HG03280 (cell line): Measurements from ENCODE around the gene SRSF10.
A peak's percentile ranks its signal among the peaks of the same experiment; 100 is the strongest.
"Not testable (repeated sequence)": the region's sequence is repeated elsewhere in the genome, so short reads cannot be mapped to it uniquely, and the experiment has no call there.

Experiments
- ATAC-seq: cut with Tn5 transposase; IDR thresholded peaks from one replicate; pipeline ENCODE4 v1.9.1; 2021; ENCODE audit warnings: mild to moderate bottlenecking, moderate library complexity; ENCODE audit not compliant: unreplicated experiment

The SRSF10 gene

DNA sequence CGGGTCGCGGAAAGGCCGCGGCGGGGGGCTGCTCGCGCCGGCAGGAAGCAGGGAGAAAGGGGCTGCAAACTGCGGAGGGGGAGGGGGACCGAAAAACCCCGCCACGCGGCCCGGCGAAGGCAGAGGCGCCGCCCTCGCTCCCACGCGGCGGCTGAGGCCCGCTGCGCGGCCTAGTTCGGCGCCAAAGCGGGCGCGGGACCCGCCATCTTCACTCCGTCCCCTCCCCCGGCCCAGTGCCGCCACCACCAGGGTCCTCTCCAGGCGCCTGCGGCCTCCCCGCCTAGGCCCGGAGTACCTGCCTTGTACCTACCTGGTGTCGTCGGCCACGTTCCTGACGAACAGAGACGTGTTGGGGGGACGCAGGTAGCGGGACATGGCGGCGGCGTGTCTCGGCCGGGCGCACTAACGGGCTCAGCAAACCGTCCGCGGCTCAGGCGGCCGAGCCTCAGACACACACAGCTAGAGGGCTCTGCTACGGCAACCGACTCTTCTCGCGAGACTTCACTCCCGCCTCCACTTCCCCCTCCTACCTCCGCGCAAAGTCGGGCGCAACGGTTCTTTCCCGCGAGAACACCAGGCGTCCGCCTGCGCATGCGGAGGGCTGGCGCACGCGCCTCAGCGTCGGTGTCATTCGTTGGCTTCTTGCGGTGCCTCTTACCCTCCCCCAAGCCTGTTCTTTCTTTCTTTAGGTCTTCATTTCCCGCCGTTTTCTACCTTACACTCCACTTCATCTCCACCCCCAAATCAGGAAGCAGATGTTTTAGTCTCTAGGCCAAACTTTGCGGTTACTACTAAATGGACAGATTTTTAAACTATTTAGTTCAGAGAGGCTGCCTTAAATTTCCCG lies at the start of gene SRSF10:
Gene SRSF10 (minus strand): TSS at position 447 of the 847 bp plus-strand sequence. CDS start 72 bp downstream, at position 375.
- peak; percentile 91 for ATAC-seq

DNA sequence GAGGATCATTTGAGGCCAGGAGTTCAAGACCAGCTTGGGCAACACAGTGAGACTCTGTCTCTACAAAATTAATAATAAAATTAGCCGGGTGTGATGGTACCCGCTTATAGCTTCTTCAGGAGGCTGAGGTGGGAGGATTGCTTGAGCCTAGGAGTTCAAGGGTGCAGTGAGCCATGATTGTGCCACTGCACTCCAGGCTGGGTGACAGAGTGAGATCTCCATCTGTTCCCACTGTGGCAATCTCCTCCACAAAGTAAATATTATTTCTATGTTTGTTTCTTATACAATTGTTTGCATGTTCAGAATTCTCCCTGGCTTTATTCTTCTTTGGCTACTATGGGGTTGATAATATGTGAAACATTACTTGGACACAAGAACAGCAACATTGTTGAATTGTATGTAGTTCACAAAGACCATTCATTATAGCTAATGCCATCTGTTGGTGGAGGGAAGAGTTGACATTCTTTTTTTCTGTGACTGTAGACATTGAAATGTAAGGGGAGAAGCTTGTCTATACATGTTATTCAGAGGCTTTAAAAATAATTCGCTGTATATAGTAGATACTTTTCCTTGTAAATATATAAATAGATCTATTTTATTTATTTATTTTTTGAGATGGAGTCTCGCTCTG lies 47.8 kb upstream of the SRSF10 start:
- ATAC-seq = no peak

DNA sequence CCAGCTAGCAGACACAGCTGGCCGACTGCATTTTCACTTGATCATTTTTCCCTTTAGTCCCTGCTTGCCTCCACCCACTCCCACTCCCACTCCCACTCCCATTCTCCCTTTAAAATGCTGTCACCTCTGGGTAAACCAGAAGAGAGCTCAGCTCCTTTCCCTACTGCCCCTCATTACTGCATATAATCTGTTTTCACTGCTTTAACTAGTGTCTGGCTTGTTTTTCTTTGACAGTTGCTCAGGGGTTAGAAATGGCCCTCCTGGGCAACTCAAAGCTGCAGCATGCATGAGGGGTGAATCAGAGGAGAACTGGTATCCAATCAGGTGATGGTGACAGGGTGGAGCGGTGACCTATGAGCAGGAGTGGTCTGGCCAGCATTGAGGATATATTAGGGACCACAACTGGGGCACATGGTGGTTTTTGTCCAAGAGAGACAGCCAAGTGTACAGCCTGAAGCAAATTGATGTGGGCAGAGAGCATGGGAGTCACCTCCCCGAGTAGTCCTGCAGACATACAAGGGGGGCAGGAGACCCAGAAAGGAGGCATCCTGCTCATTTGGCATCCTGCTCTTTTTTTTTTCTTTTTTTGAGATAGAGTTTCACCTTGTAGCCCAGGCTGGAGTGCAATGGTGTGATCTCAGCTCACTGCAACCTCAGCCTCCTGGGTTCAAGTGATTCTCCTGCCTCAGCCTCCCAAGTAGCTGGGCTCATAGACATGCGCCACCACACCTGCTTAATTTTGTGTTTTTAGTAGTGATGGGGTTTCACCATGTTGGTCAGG lies 42.6 kb upstream of the SRSF10 start:
- no peak for ATAC-seq

DNA sequence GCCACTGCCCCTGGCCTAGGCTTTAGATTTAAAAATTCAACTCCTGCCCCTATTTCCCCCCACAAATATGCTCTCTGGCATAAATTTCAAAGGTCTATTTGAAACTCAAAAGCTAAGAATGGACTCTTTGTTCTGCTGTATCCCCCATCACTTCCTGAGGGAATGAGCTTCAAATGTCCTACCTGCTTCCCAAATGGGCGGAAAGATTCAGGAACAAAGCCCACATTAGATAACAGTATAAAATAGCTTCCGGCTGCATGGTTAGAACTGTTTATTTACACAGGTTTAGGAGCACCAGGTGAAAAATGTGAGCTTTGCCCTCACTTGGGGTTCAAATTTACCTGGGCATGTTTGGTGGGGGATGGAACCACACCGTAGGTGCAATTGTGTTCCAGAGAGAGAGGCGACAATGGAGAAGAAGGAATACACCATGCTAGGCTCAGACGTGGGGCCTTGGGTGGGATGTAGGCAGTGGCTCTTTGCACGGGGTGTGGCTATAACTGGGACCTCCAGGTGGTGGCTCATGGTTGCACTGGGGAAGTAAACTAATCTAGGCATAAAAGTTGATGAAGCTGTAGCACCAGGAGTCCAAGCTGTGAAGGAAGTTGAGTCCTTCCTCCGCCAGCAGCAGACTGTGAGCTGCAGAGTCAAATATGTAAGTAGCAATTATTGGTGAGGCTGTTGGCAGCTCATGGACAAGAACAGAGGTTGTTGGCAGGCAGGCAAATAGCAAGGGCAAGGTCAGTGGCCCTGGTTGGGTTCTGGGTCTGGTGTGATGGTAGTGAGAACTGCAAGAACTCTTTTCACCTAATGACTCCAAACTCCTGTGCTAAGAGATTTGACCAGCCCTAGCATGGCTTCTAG lies 41.5 kb upstream of the SRSF10 start:
- no peak for ATAC-seq

DNA sequence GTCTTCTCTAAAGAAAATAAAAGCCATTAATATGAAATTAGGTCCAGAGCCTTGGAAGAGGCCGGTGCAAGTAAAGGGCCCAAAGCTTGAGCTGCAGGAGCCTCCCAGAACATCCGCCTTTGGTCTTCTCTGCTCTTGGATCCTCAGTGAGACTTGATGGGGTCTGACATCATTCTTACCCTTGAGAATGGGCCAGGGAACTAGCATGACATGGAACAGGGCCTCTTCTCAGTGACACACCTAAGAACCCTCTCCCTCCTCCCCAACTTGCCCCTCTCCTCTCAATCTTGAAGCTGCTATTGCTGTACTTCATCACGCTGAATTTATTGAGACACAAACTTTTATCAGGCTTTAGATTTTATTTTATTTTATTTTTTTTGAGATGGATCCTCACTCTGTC lies 40.3 kb upstream of the SRSF10 start:
- no peak for ATAC-seq

DNA sequence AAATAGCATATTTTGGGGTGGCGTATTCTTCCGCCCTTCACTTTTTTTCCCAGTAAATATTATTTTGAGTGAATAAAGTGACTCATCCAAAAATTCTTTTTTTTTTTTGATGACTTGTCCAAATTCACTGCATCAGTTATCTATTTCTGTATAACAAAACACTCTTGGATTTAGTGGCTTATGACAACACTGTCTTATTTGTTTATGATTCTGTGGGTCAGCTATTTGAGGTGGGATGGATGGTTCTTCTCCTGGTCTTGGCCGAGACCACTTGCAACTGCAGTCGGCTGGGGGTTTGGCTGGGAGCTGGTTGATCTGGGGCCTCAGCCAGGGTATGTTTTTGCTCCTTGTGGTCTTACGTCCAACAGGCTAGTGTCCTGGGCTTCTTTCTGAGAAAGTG lies 39.9 kb upstream of the SRSF10 start:
- ATAC-seq = no peak

DNA sequence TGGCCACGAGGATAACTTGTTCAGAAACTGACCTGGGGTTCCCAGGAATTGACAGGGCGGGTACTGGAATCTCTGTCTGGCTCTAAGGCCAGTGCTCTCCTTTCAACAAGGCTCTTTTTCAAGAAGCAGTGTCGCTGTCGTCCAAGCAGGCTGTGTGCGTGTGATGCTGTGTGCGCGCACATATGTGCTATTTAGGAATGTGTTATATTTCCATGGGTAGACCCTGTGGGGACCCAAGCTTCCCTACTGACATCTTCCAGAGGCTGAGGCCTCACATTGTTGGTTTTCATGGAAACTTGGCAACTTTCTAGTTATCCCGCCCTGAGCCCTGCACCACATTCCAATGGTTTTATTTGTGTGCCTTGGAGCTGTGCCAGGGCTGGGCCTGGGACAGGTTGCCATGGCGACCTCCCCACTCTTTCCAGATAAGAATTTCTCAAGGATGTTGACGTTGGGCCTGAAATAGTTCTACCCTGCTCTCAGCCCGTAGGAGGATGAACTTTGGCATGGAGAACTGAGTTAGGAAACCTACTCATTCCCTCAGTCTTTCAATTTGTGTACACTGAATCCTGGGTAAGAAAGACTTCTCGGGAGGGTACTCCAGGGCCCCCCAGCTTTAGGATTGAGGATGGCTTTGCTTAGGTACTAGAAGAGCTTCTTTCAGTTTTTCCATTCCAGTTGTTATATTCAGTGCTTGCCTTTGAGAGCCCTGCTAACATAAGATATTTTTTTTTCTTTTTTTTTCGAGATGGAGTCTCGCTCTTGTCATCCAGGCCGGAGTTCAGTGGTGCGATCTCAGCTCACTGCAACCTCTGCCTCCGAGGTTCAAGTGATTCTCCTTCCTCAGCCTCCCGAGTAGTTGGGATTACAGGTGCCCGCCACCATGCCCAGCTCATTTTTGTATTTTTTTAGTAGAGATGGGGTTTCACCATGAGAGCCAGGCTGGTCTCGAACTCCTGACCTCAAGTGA lies 38.8 kb upstream of the SRSF10 start:
- ATAC-seq = no peak

DNA sequence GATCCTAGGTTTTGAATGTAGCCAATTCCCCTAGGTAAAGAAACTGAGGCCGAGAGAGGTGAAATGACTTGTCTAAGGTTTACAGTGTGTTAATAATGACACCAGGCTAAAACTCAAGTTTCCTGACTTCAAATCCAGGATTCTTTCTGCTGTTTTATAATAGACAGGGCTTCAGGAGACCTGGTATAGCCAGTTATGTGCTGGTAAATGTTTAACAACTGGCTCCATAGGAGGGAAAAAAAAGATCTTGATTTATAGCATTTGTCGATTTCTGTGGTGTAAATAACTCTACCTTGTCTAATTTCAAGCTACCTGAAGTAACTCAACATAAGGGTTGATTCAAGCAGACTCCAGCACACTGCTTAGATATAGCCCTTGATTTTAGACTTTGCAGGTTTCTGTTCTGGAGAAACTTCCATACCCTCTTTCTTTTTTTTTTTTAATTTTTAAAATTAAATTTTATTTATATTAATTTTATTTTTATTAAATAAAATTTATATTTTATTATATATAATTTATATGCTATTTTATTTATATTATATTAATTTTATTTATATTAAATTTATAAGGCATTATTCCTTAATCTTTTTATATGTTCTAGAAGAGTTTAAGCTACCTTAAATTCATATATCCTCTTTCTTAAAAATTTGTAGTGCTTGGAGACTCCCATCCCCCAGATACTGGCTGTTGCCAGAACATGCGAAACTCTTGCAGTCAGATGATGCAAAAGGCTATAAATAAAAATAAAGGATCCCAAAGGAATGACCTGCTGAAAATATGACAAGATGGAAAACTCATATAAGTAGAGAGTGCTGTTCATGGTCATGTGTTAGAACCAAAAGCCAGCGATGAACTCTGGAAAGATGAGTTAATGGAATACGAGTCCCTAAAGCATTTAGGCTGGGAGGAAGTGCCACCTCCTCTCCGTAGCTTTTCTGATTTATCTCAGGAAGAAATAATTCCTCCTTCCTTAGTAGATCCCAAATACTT lies 35.4 kb upstream of the SRSF10 start:
- ATAC-seq = no peak

DNA sequence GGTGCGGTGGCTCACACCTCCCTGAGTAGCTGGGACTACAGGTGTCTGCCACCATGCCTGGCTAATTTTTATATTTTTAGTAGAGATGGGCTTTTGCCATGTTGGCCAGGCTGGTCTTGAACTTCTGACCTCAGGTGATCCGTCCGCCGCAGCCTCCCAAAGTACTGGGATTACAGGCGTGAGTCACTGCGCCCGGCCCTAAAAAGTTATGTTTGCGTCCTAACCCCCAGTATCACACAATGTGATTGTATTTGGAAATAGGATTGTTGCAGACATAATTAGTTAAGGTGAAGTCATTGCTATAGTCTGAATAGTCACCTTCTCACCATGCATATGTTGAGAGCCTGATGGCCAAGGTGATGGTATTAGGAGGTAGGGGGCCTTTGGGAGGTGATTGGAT lies 32.8 kb upstream of the SRSF10 start:
- ATAC-seq = not testable (repeated sequence)

DNA sequence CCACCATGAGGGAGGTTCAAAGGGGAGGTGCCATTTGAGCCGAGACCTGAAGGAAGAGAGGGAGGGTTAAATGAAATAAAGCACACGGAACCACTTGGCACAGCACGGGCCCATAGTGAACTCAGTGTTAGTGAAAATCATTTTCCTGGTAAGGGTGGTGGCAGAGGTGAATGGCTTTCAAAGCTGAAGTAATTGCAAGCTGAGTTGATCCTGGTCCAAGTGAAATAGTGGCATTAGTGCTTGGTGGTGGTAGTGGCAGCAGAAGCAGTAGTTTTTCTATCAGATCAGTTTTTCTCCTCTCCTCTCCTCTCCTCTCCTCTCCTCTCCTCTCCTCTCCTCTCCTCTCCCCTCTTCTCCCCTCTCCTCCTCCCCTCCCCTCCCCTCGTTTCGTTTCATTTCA lies 30.5 kb upstream of the SRSF10 start:
- ATAC-seq = no peak

DNA sequence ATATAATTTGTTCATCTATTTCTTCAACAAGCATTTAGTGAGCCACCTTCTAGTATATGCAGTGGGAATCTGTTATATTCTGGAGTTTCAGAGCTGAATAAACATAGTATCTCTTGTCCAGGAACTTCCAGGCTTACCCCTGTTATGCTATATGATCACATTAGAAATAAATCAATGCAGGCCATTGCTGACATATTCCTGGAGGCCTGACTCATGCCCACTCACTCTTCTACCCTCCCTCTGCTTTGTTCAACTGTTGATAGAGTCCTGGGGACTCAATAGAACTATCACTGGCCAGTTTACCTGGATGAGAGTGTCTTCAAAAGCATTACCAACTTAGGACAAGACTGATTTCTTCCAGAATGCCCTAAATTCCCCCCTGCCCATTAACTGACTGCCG lies 29.3 kb upstream of the SRSF10 start:
- ATAC-seq = no peak

DNA sequence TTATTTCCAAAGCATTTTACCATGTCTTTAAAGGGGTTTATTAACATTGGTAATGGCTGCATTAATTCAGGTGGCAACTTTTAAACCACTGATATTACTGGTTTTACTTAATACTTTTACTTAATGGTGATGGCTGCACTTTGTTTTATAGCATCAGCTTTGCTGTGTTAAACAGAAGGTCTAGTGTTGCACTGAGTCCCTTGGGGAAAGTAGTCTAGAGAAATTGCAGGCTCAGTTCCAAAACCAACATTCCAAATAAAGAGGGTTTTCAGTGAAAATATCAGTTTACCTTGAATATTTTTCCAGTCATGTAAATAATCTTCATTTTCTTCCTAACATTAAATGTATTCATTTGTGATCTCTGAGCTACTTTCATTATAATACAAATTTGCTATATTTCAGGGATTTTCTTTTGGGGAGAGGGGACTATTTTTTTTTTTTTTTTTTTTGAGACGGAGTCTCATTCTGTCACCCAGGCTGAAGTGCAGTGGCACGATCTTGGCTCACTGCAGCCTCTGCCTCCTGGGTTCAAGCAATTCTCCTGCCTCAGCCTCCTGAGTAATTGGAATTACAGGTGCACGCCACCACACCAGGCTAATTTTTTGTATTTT lies 28.6 kb upstream of the SRSF10 start:
- not testable (repeated sequence) for ATAC-seq

DNA sequence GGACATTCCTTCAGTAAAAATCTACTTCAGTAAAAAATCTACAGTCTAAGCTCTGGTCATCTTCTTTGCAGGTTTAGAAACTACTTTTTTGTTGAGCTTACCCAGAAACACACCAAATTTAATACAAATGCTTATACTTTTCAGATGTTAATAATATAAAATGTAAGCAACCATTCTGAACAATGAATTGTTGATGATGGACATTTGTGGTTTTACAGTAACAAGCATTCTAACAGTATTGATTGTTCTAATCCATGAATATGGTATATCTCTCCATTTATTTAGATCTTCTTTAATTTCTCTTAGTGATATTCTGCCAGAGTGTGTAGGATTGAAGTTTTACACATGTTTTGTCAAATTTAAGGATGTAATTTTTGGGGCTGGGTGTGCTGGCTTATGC lies 27.0 kb upstream of the SRSF10 start:
- ATAC-seq = no peak

DNA sequence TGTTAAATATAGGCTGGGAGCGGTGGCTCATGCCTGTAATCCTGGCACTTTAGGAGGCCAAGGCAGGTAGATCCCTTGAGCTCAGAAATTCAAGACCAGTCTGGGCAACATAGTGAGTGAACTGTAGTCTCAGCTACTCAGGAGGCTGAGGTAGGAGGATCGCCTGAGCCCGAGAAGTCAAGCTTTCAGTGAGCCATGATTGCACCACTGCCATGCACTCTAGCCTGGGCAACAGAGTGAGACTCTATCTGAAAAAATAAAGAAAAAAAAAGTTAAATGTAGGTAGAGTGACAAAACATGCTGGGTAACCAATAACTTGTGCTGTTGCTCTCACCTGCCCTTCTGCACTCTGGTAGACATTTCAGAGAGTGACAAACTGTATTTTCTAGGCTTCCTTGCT lies 25.0 kb upstream of the SRSF10 start:
- no peak for ATAC-seq

DNA sequence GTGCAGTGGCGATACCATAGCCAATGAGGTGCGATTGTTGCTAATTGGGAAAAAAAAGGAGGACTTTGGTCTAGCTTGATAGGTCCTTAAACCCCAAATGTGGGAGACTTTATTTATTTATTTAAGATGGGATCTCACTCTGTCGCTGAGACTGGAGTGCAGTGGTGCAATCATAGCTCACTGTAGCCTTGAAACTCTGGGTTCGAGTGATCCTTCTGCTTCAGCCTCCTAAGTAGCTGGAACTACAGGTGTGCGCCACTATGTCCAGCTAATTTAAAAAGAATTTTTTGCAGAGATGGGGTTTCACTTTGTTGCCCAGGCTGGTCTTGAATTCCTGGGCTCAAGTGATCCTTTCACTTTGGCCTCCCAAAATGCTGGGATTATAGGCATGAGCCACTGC lies 24.0 kb upstream of the SRSF10 start:
- no peak for ATAC-seq

DNA sequence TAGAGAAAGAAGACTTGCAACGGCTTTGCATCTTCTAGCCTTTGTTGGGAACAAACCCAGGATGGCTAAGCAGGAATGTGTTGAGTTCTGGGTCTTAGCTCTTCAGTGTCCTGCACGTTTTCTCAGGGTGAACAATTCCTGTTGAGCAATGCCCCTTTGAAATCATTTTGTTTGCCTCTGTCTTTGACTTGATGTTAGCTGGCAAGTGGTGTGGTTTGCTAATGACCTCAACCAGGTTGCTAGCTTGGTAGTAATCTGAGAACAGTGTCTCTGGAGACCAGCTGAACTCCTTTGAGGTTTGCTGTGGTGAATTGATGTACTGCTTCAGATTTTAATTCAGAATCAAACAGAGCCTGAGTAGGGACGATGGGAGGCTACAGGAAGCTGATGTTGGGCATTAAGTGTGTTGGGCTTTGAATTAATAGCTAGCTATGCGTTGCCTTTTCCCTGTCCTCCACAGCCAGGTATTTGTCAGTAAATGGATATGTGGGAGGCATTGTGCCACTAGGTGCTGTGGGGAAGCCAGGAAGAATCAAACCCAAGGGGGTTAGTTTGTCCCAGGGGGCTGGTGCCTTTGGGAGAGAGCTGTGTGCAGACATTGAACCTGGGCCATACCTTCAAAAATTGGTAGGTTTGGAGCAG lies 23.3 kb upstream of the SRSF10 start:
- ATAC-seq = no peak

DNA sequence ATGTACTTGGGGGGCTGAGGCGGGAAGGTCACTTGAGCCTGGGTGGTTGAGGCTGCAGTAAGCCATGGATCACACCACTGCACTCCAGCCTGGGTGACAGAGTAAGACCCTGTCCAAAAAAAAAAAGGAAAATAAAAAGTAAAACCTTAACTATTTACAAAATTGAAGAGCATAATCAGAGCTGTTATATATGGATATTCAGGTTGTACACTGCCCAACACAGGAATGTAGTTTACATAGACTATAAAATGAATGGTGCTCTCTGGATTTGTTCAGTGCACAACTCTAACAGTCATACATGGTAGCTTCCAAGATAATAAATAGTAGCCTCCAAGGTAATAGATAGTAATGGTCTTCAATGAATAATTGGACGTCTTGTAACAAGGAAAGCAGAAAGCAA lies 22.6 kb upstream of the SRSF10 start:
- no peak for ATAC-seq
